ENCODE data around the gene ZNF836.
A peak's percentile ranks its signal among the peaks of the same experiment; 100 is the strongest.

The ZNF836 gene

DNA sequence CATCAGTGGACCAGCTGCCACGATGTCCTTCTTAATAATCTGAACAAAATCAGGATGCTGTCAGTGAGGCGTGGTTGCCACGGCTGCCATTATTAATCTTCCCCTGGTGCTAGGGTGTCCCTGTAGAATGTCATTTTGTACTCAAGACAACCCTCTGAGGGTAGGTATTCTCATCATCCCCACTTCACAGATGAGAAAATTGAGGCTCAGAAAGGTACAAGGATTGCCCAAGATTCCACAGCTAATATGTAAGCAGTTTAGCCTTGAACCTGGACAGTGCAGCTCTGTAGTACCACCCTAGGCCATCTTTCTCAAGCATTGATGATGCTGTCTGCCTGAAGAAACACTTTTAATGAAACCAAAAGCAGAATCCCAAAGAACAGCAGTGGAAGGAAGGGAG is 26.5 kb upstream of the ZNF836 start:
- no peak for DNase-seq (ENCODE audit: low read depth)

DNA sequence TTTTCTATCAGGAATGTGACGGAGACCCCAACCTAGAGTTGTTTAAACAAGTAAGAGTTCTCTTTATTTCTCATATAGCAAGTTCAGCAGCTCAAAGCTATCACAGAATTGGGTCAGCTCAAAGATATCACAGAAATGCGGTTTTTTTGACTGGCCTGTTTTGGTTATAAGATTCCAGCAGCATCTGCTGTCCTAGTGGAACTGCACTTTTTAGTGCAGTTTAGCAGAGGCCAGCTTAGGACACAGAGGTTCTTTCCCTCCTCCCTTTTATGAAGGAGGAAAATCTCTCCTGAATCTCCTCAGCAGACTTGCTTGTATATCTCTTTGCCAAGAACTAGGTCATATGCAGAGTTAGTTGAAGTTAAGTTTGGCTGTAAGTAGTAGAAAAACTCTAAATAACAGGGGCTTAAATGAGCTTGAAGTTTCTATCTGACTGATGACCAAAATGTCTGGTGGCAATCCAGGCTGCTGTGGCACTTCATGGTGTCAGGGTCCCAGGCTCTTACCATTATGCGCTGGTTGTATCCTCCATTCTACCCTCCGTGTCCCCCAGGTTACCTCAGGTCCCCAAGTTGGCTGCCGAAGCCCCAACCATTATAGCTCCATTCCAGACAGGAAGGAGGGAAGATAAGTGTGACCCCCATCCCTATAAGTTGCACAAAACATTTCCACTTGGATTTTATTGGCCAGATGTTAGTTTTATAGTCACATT is 25.0 kb upstream of the ZNF836 start:
- TF ChIP-seq CTCF (IDR thresholded peaks at IDR 0.05; ENCODE audit: control insufficient read depth, extremely low read depth, insufficient read depth), result no peak
- no peak for DNase-seq (ENCODE audit: low read depth)
- H3K4me3 ChIP-seq (ENCODE audit: low read depth, low read length), result no peak overlapping the region

More for the DNA sequence above, 26.5 kb upstream of the ZNF836 start:
- TF ChIP-seq CTCF (IDR thresholded peaks at IDR 0.05; ENCODE audit: control insufficient read depth, extremely low read depth, insufficient read depth), result no peak
- no peak overlapping the region for H3K4me3 ChIP-seq (ENCODE audit: low read depth, low read length)

DNA sequence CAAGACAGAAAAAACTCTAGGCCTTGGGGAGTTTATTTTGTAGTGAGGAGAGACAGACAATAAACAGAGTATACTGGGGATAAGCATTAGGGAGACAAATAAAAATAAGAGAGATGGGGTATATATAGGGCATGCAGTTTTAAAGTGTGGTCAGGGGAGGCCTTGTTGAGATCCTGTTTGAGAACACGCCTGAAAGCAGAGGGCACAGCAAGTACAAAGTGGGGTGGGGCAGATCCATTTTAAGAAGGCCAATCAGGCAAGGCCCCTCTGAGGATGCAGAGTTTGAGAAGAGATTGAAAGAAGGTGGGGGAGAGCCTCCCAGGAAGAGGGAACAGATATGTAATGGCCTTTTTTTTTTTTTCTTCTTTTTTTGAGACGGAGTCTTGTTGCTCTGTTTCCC is 20.5 kb upstream of the ZNF836 start:
- no peak overlapping the region; the same call in 1 of the 2 replicates for H3K4me3 ChIP-seq (ENCODE audit: low read depth, low read length)
- TF ChIP-seq CTCF (IDR thresholded peaks at IDR 0.05; ENCODE audit: control insufficient read depth, extremely low read depth, insufficient read depth), result no peak
- DNase-seq (ENCODE audit: low read depth), result no peak

- DNase-seq (ENCODE audit: low read depth), result no peak
- H3K4me3 ChIP-seq (ENCODE audit: low read depth, low read length), result peak overlapping the region; percentile 97
- TF ChIP-seq CTCF (IDR thresholded peaks at IDR 0.05; ENCODE audit: control insufficient read depth, extremely low read depth, insufficient read depth), result no peak
Observed at GRCh38 chr19:52191389-52191788, 20.0 kb upstream of the ZNF836 start.

GRCh38 chr19:52190487-52191293 is 19.3 kb upstream of the ZNF836 start:
- peak; percentile 23 for DNase-seq (ENCODE audit: low read depth)
- peak overlapping the region; percentile 97 for H3K4me3 ChIP-seq (ENCODE audit: low read depth, low read length)

More at GRCh38 chr19:52190487-52191293, 19.3 kb upstream of the ZNF836 start:
- TF ChIP-seq CTCF (IDR thresholded peaks at IDR 0.05; ENCODE audit: control insufficient read depth, extremely low read depth, insufficient read depth), result no peak
